Kidney (tissue), 14 donors: ENCODE measurements around the gene HOXC13. TPM values are rescaled to one million over a fixed set of nuclear protein-coding genes. Genes with fewer than 3 reads are reported as not detected.

ENCODE experiments used
- DNase-seq, 5 donors: peaks; one replicate each; pipeline ENCODE4 v3.0.0-alpha.2; 2013 to 2020
- FAIRE-seq: peaks from 2 replicates; lab custom pipeline; 2012; peaks lifted over from hg19 to GRCh38; lab: Jason Lieb, UNC
- H3K27ac ChIP-seq, 2 donors: one replicate each; pipeline ENCODE4 v1.7.0; 2013; ENCODE audit warnings: low read depth in 2 of 2, low read length in 2 of 2, inconsistent platforms in 1 of 2
- H3K27me3 ChIP-seq: one replicate; pipeline ENCODE4 v1.7.1; 2013; ENCODE audit warnings: low read length, inconsistent platforms; ENCODE audit not compliant: control insufficient read depth, insufficient read depth
- H3K36me3 ChIP-seq, 3 donors: one replicate each; pipeline versions ENCODE4 v1.7.0 to v1.7.1; 2013; ENCODE audit warnings: low read length in 3 of 3, control low read depth in 1 of 3, inconsistent platforms in 1 of 3; ENCODE audit not compliant: insufficient read depth in 3 of 3, control insufficient read depth in 2 of 3
- H3K4me1 ChIP-seq, 3 donors: one replicate each; pipeline versions ENCODE4 v1.7.0 to v1.7.1; 2013; ENCODE audit warnings: low read length in 3 of 3, inconsistent platforms in 1 of 3, low read depth in 1 of 3; ENCODE audit not compliant: control insufficient read depth in 2 of 3, insufficient read depth in 2 of 3
- H3K4me3 ChIP-seq, 3 donors: one replicate each; pipeline versions ENCODE4 v1.7.0 to v1.8.1; 2013; ENCODE audit warnings: low read length in 3 of 3, control low read depth in 1 of 3, inconsistent platforms in 1 of 3
- H3K9ac ChIP-seq, 3 donors: one replicate each; pipeline versions ENCODE4 v1.7.0 to v1.7.1; 2013; ENCODE audit warnings: low read length in 3 of 3, control low read depth in 1 of 3, inconsistent platforms in 1 of 3
- H3K9me3 ChIP-seq, 3 donors: one replicate each; pipeline versions ENCODE4 v1.7.0 to v1.7.1; 2013; ENCODE audit warnings: low read length in 3 of 3, control low read depth in 1 of 3, inconsistent platforms in 1 of 3; ENCODE audit not compliant: control insufficient read depth in 2 of 3, insufficient read depth in 1 of 3
- intact Hi-C: fragments of 100-400 bp; cut with DNase I; formaldehyde crosslinking; loops from one replicate; pipeline ENCODE4 v1.11.1; 2022
- polyA plus RNA-seq: library from polyadenylated mRNA; stranded (reverse); fragments of 350-450 nt; fragmentation: Illumina TruSeq; extraction: RNeasy Lipid Tissue Mini Kit (QIAGEN cat#74804); gene quantifications from one replicate; pipeline ENCODE4 v1.2.3, GENCODE V29; 2014; ENCODE audit warnings: low read depth, low replicate concordance; ENCODE audit not compliant: insufficient read depth
- total RNA-seq: library from RNA; stranded (reverse); fragmentation: NEBNext Ultra II Directional; extraction: Animal tissue kit (Norgen Biotek cat#: 25700); gene quantifications from one replicate; pipeline ENCODE4 v1.2.1, GENCODE V29; 2021
- TF ChIP-seq, protein P1 (sequence below): IDR thresholded peaks from 3 replicates; pipeline ENCODE4 v1.5.1; 2012; ENCODE audit warnings: mild to moderate bottlenecking, moderate library complexity, borderline replicate concordance; ENCODE audit not compliant: insufficient read depth; ENCODE audit errors: extremely low read depth
- donor health status: control.
- donor health status: control.
- donor health status: control.
- donor health status: control.
- donor health status: control.
- donor health status: DM: yes; HTN: yes; CAD: no.
- donor health status: Normal renal cell carcinoma (clear cell type).

Gene HOXC13
- total and polyA plus RNA-seq, 2 donors from 2014 or later: not detected

DNA sequence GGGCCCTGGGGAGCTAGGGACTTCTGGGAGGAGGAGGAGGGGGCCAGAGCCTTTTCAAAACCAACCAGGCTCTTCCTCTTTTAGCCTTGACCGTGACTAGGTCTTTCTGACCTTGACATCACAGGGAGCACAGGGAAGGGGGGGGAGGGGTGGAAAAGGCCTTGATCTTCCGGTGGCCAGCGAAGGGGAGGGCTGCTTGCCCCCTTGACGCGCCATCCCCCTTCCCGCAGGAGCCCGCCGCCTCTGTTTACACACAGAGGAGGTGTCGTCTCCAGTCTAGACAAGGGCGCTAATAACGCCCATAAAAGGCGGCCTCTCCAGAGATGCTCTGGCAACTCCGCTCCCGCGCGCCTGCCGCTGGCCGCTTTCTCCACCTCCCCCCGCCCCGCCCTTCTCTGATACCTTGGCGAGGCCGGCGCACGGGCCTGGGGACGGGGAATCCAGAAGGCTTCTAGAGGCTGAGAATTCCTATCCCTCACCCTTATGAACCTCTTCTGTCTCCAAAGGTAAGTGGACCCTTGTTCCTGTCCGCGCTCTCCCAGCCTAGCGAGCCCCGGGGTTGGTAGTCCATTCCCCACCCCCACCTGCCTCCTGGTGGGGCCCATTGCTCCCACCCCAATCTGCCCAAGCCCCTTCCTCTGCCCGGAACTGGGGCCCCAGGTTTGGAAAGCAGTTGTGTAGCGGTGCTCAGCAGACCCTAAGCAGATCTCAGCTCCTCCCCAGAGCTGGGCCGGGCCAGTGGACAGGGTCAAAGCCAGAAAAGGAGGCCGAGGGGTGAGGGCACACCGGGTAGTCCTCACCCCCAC, 11.2 kb downstream of the HOXC13 start:
- no peaks in the 10 kb centered on the region for H3K4me1 ChIP-seq
- FAIRE-seq (no peak), DNase-seq (no peak)
- intact Hi-C loops: no loop called here
- H3K4me3 ChIP-seq: no peak overlapping the region
- H3K27ac ChIP-seq: no peak overlapping the region
- H3K9ac ChIP-seq: no peak overlapping the region
- no peaks in the 10 kb centered on the region for H3K9me3 ChIP-seq
- peaks cover 82% of the 10 kb centered on the region for H3K27me3 ChIP-seq
- no peaks in the 10 kb centered on the region for H3K36me3 ChIP-seq
- TF ChIP-seq, protein P1, sequence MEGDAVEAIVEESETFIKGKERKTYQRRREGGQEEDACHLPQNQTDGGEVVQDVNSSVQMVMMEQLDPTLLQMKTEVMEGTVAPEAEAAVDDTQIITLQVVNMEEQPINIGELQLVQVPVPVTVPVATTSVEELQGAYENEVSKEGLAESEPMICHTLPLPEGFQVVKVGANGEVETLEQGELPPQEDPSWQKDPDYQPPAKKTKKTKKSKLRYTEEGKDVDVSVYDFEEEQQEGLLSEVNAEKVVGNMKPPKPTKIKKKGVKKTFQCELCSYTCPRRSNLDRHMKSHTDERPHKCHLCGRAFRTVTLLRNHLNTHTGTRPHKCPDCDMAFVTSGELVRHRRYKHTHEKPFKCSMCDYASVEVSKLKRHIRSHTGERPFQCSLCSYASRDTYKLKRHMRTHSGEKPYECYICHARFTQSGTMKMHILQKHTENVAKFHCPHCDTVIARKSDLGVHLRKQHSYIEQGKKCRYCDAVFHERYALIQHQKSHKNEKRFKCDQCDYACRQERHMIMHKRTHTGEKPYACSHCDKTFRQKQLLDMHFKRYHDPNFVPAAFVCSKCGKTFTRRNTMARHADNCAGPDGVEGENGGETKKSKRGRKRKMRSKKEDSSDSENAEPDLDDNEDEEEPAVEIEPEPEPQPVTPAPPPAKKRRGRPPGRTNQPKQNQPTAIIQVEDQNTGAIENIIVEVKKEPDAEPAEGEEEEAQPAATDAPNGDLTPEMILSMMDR: no peak

DNA sequence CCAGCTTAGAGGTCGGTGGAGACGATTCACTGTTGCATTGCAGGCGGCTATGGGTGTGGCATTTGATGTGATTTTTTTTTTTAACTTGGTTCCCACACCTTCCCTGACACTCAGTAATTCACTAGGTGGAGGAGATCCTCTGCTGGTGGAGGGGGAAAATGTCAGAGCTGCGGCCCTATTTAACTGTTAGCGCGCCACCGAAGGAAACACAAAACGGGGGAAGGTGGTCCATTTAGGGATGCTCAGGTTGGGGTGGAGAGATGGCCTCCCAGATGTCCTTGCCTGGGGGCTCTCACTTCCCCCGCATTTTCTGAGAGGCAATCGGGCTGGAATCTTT, 11.8 kb downstream of the HOXC13 start:
- TF ChIP-seq, protein P1: no peak
- FAIRE-seq: no peak

DNA sequence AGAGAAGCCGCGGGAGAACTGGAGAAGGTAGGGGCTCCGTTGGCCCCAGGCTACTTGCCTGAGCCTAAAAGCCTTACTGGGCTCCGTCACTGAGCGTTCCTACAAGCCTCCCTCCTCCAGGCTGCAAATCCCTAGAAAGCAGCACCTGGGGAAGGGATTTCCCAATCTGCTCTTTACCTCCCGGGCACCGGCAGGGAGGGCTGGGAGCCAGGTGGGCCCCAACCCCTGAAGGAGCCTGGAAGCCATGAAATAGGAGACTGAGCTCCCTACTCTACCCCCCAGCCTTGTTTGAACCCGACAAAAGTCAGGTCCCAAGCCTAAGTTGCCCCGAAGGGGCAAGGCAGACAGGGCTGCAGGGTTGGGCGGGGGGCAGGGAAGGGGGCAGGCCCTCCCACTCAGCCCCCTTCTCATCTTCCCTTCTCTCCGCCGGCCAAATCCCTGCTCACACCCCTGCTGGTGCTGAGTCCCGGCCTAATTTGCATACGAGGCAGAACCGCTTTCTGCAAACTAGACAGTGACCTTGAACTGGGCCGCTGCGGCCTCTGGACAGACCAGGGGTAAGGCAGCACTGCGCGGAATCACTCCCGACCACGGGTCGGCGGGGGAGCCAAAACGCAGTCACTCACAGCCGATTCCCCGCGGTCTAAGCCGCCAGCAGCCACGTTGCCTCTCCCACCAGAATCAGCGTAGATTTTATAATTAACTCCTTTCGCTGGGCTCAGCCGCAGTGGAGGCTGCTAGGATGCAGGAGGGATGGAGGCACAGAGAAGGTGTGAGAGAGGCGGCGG, 12.4 kb downstream of the HOXC13 start:
- Histone ChIP-seq H3K36me3 (no peaks in the 10 kb centered on the region), H3K9me3 (no peaks in the 10 kb centered on the region), H3K27me3 (peaks cover 79% of the 10 kb centered on the region), H3K4me3 (no peak overlapping the region), H3K9ac (no peak overlapping the region), H3K4me1 (no peaks in the 10 kb centered on the region), H3K27ac (no peak overlapping the region)
- DNase-seq (peak in 1 of 5 donors; percentile 64), FAIRE-seq (no peak)
- TF ChIP-seq, protein P1: no peak
- intact Hi-C loops: no loop called here

More for the DNA sequence above, 11.8 kb downstream of the HOXC13 start:
- DNase-seq: no peak
- no peaks in the 10 kb centered on the region for H3K4me1 ChIP-seq
- H3K9ac ChIP-seq: no peak overlapping the region
- H3K27ac ChIP-seq: no peak overlapping the region
- peaks cover 79% of the 10 kb centered on the region for H3K27me3 ChIP-seq
- no peak overlapping the region for H3K4me3 ChIP-seq
- no peaks in the 10 kb centered on the region for H3K9me3 ChIP-seq
- no peaks in the 10 kb centered on the region for H3K36me3 ChIP-seq
- intact Hi-C loops: no loop called here
